GM18517 (cell line): ENCODE data around the gene SMAD7.

ENCODE experiments used
- ATAC-seq: cut with Tn5 transposase; IDR thresholded peaks from one replicate; pipeline ENCODE4 v1.9.1; 2021; ENCODE audit warnings: mild to moderate bottlenecking, moderate library complexity; ENCODE audit not compliant: unreplicated experiment

SMAD7 gene

GRCh38 chr18:48950536-48951447 is at the start of gene SMAD7:
Gene SMAD7 (minus strand): TSS chr18:48950965. CDS start chr18:48950424, 541 bp downstream.
- ATAC-seq = no peak

- ATAC-seq = no peak
These were observed 48.8 kb upstream of the SMAD7 start for GRCh38 chr18:48999569-48999968.

GRCh38 chr18:48997985-48998831 is 47.4 kb upstream of the SMAD7 start:
- ATAC-seq = no peak

- ATAC-seq = no peak
These were observed 46.9 kb upstream of the SMAD7 start for GRCh38 chr18:48997681-48997984.

GRCh38 chr18:48996901-48997463 is 46.2 kb upstream of the SMAD7 start:
- no peak for ATAC-seq

GRCh38 chr18:48996041-48996440 is 45.3 kb upstream of the SMAD7 start:
- ATAC-seq = no peak

- ATAC-seq = no peak
These were observed 44.4 kb upstream of the SMAD7 start for GRCh38 chr18:48994926-48995835.

GRCh38 chr18:48994044-48994651 is 43.4 kb upstream of the SMAD7 start:
- no peak for ATAC-seq

GRCh38 chr18:48993586-48993985 is 42.8 kb upstream of the SMAD7 start:
- ATAC-seq = no peak

GRCh38 chr18:48992791-48993555 is 42.2 kb upstream of the SMAD7 start:
- no peak for ATAC-seq

GRCh38 chr18:48992133-48992532 is 41.4 kb upstream of the SMAD7 start:
- no peak for ATAC-seq

- no peak for ATAC-seq
These were observed 40.9 kb upstream of the SMAD7 start for GRCh38 chr18:48991676-48992075.

- no peak for ATAC-seq
These were observed 40.5 kb upstream of the SMAD7 start for GRCh38 chr18:48991319-48991660.

- no peak for ATAC-seq
These were observed 39.9 kb upstream of the SMAD7 start for GRCh38 chr18:48990481-48991318.

GRCh38 chr18:48989304-48990303 is 38.8 kb upstream of the SMAD7 start:
- ATAC-seq = no peak

GRCh38 chr18:48988508-48989303 is 37.9 kb upstream of the SMAD7 start:
- no peak for ATAC-seq

GRCh38 chr18:48987821-48988220 is 37.1 kb upstream of the SMAD7 start:
- no peak for ATAC-seq
